Loucy (cell line): ENCODE data around the gene SLC4A3.

ENCODE experiments used
- H2AFZ ChIP-seq: fragments of 200-600 bp; sonication (generic); 2 replicates; pipeline ENCODE4 v1.6.0; 2016; ENCODE audit warnings: antibody characterized with exemption, mild to moderate bottlenecking, low read length, moderate library complexity
- H3F3A ChIP-seq: fragments of 200-600 bp; 2 replicates; pipeline ENCODE4 v1.6.0; 2016; ENCODE audit warnings: antibody characterized with exemption, low read depth, mild to moderate bottlenecking
- H3K27me3 ChIP-seq: fragments of 200-600 bp; sonication (generic); 2 replicates; pipeline ENCODE4 v1.6.1; 2014; ENCODE audit warnings: low read length, mild to moderate bottlenecking; ENCODE audit not compliant: insufficient read depth, poor library complexity, severe bottlenecking
- H3K36me3 ChIP-seq: fragments of 200-600 bp; sonication (generic); 2 replicates; pipeline ENCODE4 v1.6.1; 2016; ENCODE audit warnings: low read length; ENCODE audit not compliant: insufficient read depth
- H3K4me1 ChIP-seq: fragments of 200-600 bp; sonication (generic); 2 replicates; pipeline ENCODE4 v1.5.1; 2014; ENCODE audit warnings: low read length, mild to moderate bottlenecking; ENCODE audit not compliant: insufficient read depth, poor library complexity, severe bottlenecking
- H3K4me2 ChIP-seq: fragments of 200-600 bp; sonication (generic); 2 replicates; pipeline ENCODE4 v1.6.0; 2014; ENCODE audit warnings: antibody characterized with exemption, low read length, low read depth, mild to moderate bottlenecking; ENCODE audit not compliant: poor library complexity, severe bottlenecking
- H3K4me3 ChIP-seq: fragments of 200-600 bp; sonication (generic); 2 replicates; pipeline ENCODE4 v1.5.1; 2014; ENCODE audit warnings: low read length, mild to moderate bottlenecking, mixed read lengths; ENCODE audit not compliant: poor library complexity, severe bottlenecking
- H3K79me2 ChIP-seq: fragments of 200-600 bp; sonication (generic); 2 replicates; pipeline ENCODE4 v1.6.1; 2014; ENCODE audit warnings: low read length; ENCODE audit not compliant: insufficient read depth
- H3K9ac ChIP-seq: fragments of 200-600 bp; sonication (generic); 2 replicates; pipeline ENCODE4 v1.6.0; 2014; ENCODE audit warnings: mild to moderate bottlenecking, low read depth, low read length, moderate library complexity; ENCODE audit not compliant: poor library complexity, severe bottlenecking
- H3K9me2 ChIP-seq: fragments of 200-600 bp; sonication (generic); replicated peaks from 2 replicates; pipeline ENCODE4 v1.6.1; 2016; ENCODE audit warnings: low read depth, low read length, mixed read lengths
- H3K9me3 ChIP-seq: fragments of 200-600 bp; sonication (generic); 2 replicates; pipeline ENCODE4 v1.6.1; 2014; ENCODE audit warnings: mild to moderate bottlenecking, antibody characterized with exemption, low read length, low read depth; ENCODE audit not compliant: insufficient read depth
- H4K20me1 ChIP-seq: fragments of 200-600 bp; sonication (generic); 2 replicates; pipeline ENCODE4 v1.6.0; 2014; ENCODE audit warnings: antibody characterized with exemption, low read length, mild to moderate bottlenecking; ENCODE audit not compliant: insufficient read depth, poor library complexity, severe bottlenecking
- EZH2phosphoT487 ChIP-seq: fragments of 200-600 bp; IDR thresholded peaks from 2 replicates; pipeline ENCODE4 v1.6.1; 2018; ENCODE audit warnings: antibody characterized with exemption, mild to moderate bottlenecking, moderate library complexity, borderline replicate concordance
- TF ChIP-seq, protein P1 (sequence below): fragments of 200-600 bp; sonication (generic); conservative IDR thresholded peaks from 2 replicates; pipeline ENCODE4 v1.5.1; 2014; ENCODE audit warnings: mild to moderate bottlenecking, antibody characterized with exemption, low read length

The SLC4A3 gene

DNA sequence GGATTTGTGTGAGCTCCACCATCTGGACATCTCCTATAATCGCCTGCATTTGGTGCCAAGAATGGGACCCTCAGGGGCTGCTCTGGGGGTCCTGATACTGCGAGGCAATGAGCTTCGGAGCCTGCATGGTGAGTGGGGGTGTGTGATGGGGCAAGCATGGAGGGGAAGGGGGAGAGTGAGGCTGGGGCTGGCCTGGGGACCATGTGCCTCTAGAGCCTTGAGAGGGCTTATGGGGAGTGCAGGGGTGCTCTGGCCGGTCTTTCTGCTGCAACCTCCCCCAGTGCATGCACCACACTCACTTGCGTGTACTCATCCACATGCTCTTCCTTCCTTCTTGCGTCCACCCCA is 21.8 kb upstream of the SLC4A3 start:
- no peaks in the 10 kb centered on the region for H3F3A ChIP-seq
- H3K79me2 ChIP-seq, result no peaks in the 10 kb centered on the region
- no peak for TF ChIP-seq EZH2phosphoT487
- TF ChIP-seq, protein P1, sequence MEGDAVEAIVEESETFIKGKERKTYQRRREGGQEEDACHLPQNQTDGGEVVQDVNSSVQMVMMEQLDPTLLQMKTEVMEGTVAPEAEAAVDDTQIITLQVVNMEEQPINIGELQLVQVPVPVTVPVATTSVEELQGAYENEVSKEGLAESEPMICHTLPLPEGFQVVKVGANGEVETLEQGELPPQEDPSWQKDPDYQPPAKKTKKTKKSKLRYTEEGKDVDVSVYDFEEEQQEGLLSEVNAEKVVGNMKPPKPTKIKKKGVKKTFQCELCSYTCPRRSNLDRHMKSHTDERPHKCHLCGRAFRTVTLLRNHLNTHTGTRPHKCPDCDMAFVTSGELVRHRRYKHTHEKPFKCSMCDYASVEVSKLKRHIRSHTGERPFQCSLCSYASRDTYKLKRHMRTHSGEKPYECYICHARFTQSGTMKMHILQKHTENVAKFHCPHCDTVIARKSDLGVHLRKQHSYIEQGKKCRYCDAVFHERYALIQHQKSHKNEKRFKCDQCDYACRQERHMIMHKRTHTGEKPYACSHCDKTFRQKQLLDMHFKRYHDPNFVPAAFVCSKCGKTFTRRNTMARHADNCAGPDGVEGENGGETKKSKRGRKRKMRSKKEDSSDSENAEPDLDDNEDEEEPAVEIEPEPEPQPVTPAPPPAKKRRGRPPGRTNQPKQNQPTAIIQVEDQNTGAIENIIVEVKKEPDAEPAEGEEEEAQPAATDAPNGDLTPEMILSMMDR, result no peak
- H3K9me3 ChIP-seq, result no peaks in the 10 kb centered on the region
- no peak overlapping the region for H2AFZ ChIP-seq
- no peaks in the 10 kb centered on the region for H3K9me2 ChIP-seq
- no peak overlapping the region for H3K4me3 ChIP-seq
- no peak overlapping the region for H3K4me2 ChIP-seq
- no peaks in the 10 kb centered on the region for H3K27me3 ChIP-seq
- H3K36me3 ChIP-seq, result peaks cover 16% of the 10 kb centered on the region; the same call in 1 of the 2 replicates
- no peaks in the 10 kb centered on the region for H4K20me1 ChIP-seq
- H3K9ac ChIP-seq, result no peak overlapping the region
- H3K4me1 ChIP-seq, result no peaks in the 10 kb centered on the region

DNA sequence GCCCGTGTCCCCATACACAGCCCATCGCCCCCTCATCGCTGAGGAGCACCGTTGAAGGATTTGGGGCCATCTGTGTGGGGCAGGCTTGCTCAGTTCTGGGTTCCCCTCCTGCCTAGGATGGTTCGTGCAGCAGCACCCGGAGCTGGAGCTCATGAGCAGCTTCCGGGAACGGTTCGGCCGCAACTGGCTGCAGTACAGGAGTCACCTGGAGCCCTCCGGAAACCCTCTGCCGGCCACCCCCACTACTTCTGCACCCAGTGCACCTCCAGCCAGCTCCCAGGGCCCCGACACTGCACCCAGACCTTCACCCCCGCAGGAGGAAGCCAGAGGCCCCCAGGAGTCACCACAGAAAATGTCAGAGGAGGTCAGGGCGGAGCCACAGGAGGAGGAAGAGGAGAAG is 19.5 kb upstream of the SLC4A3 start:
- no peak overlapping the region for H3K9ac ChIP-seq
- no peaks in the 10 kb centered on the region for H4K20me1 ChIP-seq
- no peaks in the 10 kb centered on the region for H3K4me1 ChIP-seq
- no peak overlapping the region for H3K4me3 ChIP-seq
- H2AFZ ChIP-seq, result no peak overlapping the region
- H3K9me2 ChIP-seq, result no peaks in the 10 kb centered on the region
- H3K9me3 ChIP-seq, result no peaks in the 10 kb centered on the region
- TF ChIP-seq, protein P1, result no peak
- TF ChIP-seq EZH2phosphoT487, result no peak
- H3F3A ChIP-seq, result no peaks in the 10 kb centered on the region
- H3K79me2 ChIP-seq, result no peaks in the 10 kb centered on the region
- peaks cover 8% of the 10 kb centered on the region; the same call in 1 of the 2 replicates for H3K36me3 ChIP-seq
- no peaks in the 10 kb centered on the region for H3K27me3 ChIP-seq
- no peak overlapping the region for H3K4me2 ChIP-seq

DNA sequence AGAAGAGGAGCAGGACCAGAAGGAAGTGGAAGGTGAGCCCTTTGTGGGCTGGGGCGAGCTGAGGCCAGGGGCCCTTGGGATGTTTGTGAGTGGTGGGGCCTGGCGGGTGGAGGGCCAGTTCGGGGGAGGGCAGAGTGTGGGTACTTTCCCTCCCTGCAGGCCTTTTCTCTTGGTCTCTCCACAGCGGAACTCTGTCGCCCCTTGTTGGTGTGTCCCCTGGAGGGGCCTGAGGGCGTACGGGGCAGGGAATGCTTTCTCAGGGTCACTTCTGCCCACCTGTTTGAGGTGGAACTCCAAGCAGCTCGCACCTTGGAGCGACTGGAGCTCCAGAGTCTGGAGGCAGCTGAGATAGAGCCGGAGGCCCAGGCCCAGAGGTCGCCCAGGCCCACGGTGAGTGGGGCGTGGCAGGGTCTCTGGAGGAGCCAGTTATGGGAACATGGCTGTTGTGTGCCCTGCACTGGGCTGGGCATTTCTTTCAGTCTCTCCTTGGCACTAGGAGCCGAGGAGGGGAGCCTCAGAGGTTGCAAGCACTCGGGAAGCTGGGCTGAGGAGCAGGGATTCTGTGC is 18.9 kb upstream of the SLC4A3 start:
- Histone ChIP-seq H4K20me1 (no peaks in the 10 kb centered on the region), H3K4me1 (no peaks in the 10 kb centered on the region), H3F3A (no peaks in the 10 kb centered on the region), H3K9me2 (no peaks in the 10 kb centered on the region), H3K27me3 (no peaks in the 10 kb centered on the region), H2AFZ (no peak overlapping the region), H3K36me3 (peaks cover 8% of the 10 kb centered on the region; the same call in 1 of the 2 replicates), H3K4me3 (no peak overlapping the region), H3K79me2 (no peaks in the 10 kb centered on the region), H3K4me2 (no peak overlapping the region), H3K9me3 (no peaks in the 10 kb centered on the region), H3K9ac (no peak overlapping the region)
- TF ChIP-seq, protein P1, result no peak
- no peak for TF ChIP-seq EZH2phosphoT487
